GM12878 (cell line): ENCODE data around the gene CASP3. TPM values are rescaled to one million over a fixed set of nuclear protein-coding genes. Genes with fewer than 3 reads are reported as not detected.

Experiments
- BHLHE40 ChIP-seq, 2 experiments: fragments of 450-650 bp in 1 of 2; IDR thresholded peaks; 2 replicates each; pipeline ENCODE4 v1.6.1; 2011 to 2017; ENCODE audit warnings: low read depth in 2 of 2, borderline replicate concordance in 1 of 2, improper control_type of control experiment in 1 of 2, low read length in 1 of 2, mild to moderate bottlenecking in 1 of 2
- E2F4 ChIP-seq: IDR thresholded peaks from 2 replicates; pipeline ENCODE4 v1.6.1; 2012; ENCODE audit warnings: low read depth, low read length, improper control_type of control experiment
- E2F8 ChIP-seq: fragments of 450-650 bp; IDR thresholded peaks from 2 replicates; pipeline ENCODE4 v1.6.1; 2018; ENCODE audit warnings: mild to moderate bottlenecking, low read depth, moderate library complexity; ENCODE audit not compliant: partially characterized antibody
- EED ChIP-seq: sonication (generic); IDR thresholded peaks from 2 replicates; pipeline ENCODE4 v1.6.1; 2016; ENCODE audit warnings: antibody characterized with exemption, low read depth
- IKZF1 ChIP-seq: fragments of 450-650 bp; conservative IDR thresholded peaks from 2 replicates; pipeline ENCODE4 v1.6.1; 2017; ENCODE audit warnings: antibody characterized with exemption, mild to moderate bottlenecking
- KLF5 ChIP-seq: fragments of 450-650 bp; IDR thresholded peaks from 2 replicates; pipeline ENCODE4 v1.6.1; 2014; ENCODE audit warnings: mild to moderate bottlenecking; ENCODE audit not compliant: partially characterized antibody
- MAX ChIP-seq: IDR thresholded peaks from 2 replicates; pipeline ENCODE4 v1.6.1; 2012; ENCODE audit warnings: low read depth, low read length, improper control_type of control experiment
- MEF2A ChIP-seq: IDR thresholded peaks from 2 replicates; pipeline ENCODE4 v1.6.1; 2011; ENCODE audit warnings: low read depth, mild to moderate bottlenecking, low read length, moderate library complexity; ENCODE audit not compliant: insufficient read depth
- NFYA ChIP-seq: IDR thresholded peaks from 2 replicates; pipeline ENCODE4 v1.6.1; 2011; ENCODE audit warnings: low read depth, mild to moderate bottlenecking, low read length, improper control_type of control experiment, borderline replicate concordance
- PAX8 ChIP-seq: fragments of 450-650 bp; IDR thresholded peaks from 2 replicates; pipeline ENCODE4 v1.6.1; 2017; ENCODE audit warnings: mild to moderate bottlenecking, moderate library complexity
- SIX5 ChIP-seq: IDR thresholded peaks from 2 replicates; pipeline ENCODE4 v1.6.1; 2011; ENCODE audit warnings: mild to moderate bottlenecking, low read depth, low read length, moderate library complexity; ENCODE audit not compliant: severe bottlenecking
- SMAD5 ChIP-seq: IDR thresholded peaks from 2 replicates; pipeline ENCODE4 v1.6.1; 2016; ENCODE audit warnings: antibody characterized with exemption, low read depth
- ZNF384 ChIP-seq: IDR thresholded peaks from 2 replicates; pipeline ENCODE4 v1.6.1; 2012; ENCODE audit warnings: low read depth, mild to moderate bottlenecking, low read length, improper control_type of control experiment, borderline replicate concordance
- ZNF622 ChIP-seq: fragments of 450-650 bp; IDR thresholded peaks from 2 replicates; pipeline ENCODE4 v1.6.1; 2017; ENCODE audit warnings: mild to moderate bottlenecking, inconsistent platforms
- ZNF687 ChIP-seq: fragments of 450-650 bp; IDR thresholded peaks from 2 replicates; pipeline ENCODE4 v1.6.1; 2017; ENCODE audit warnings: mild to moderate bottlenecking, moderate library complexity
- polyA plus RNA-seq, 11 experiments: library from polyadenylated mRNA; depleted of rRNA in 4 of 11; unstranded in 6 of 11; stranded (reverse) in 5 of 11; fragments of >200 nt; fragmentation: Nextera tagmentation in 4 of 11; fragmentation: Illumina TruSeq in 1 of 11; extraction: Ambion mirVana in 4 of 11; extraction: Trizol in 1 of 11; gene quantifications; 1 replicate in 1 of 11; 2 replicates in 10 of 11; pipeline versions ENCODE4 v1.2.1 to v1.2.3, GENCODE V29; 2011 to 2016; ENCODE audit warnings: inconsistent platforms in 2 of 11, missing spikeins in 2 of 11, low read depth in 1 of 11
- total RNA-seq, 4 experiments: library from RNA; depleted of rRNA in 3 of 4; stranded (reverse); fragments of >200 nt in 3 of 4; fragmentation: Illumina TruSeq in 1 of 4; extraction: Trizol in 1 of 4; gene quantifications; 2 replicates each; pipeline versions ENCODE4 v1.2.1 to v1.2.3, GENCODE V29; 2013 to 2021
- TF ChIP-seq, protein P1 (sequence below): IDR thresholded peaks from 2 replicates; pipeline ENCODE4 v1.6.1; 2011; ENCODE audit warnings: borderline replicate concordance, low read depth, mild to moderate bottlenecking, moderate library complexity, low read length; ENCODE audit not compliant: insufficient read depth, poor library complexity, severe bottlenecking
- TF ChIP-seq, protein P2 (sequence below): fragments of 450-650 bp; IDR thresholded peaks from 2 replicates; pipeline ENCODE4 v1.6.1; 2016; ENCODE audit warnings: mild to moderate bottlenecking

The CASP3 gene
- total and polyA plus RNA-seq, 10 of the 15 experiments (the other 5 are each of a cell fraction or from before 2014, with no cell fraction given), result 50.0 to 194 (median 74.4) TPM

DNA sequence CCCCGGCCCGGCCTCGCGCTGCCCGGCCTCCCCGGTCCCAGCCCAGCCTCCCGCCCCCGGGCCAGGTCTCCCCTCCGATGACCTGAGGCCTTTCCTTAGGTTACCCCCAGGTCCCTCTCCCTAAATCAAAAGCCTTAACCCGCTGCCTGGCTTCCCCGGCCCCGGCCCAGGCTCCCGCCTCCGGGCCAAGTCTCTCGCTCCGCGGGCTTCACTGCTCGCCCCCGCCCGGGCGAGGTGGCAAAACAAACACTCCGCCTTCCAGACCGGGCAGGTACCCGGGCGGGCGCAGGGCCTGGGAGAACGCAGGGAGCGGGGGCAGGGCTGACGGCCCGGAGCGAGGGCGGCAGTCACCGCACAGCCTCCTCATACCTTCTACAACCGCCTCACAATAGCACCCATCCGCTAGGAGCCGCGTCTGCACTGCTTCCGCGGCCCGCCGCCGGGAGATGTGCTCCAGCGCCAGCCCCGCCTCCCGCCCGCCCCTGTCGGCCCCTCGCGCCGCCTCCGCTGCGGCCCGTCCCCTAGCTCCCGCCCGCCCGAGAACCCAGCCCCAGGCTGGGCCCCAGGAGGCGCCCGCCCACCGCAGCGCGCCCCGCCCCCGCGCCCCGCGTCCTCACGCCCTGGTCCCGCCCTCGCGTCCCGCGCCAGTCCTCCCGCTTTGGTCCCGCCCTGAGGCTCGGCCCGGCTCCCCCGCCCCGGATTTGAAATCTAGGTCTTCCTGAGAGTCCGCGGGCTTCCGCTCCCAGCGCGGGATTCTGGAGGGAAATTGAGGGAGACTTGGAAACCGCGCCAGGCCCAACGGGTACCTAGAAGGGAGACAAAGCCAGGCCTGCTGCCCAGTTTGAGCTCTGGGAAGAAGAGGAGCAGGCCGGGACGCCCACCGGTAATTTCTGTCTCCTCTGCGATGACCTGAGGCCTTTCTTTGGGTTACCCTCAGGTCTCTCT lies at the start of gene CASP3, which contains the start of gene PRIMPOL (continued):
- TF ChIP-seq E2F4, result peak; percentile 73
- no peak for TF ChIP-seq KLF5
- TF ChIP-seq ZNF687, result peak; percentile 33; the same call in 1 of the 2 replicates
- peak in 1 of 2 experiments; percentile 22; a peak in 1 of 4 replicates for TF ChIP-seq BHLHE40 (IDR thresholded peaks at IDR 0.05; ENCODE audit: borderline replicate concordance in 1 of 2, low read depth in 2 of 2, low read length in 1 of 2)
- no peak for TF ChIP-seq ZNF384
- TF ChIP-seq IKZF1, result peak; percentile 80
- no peak for TF ChIP-seq MEF2A
- no peak for TF ChIP-seq NFYA
- peak; percentile 76; the same call in 1 of the 2 replicates for TF ChIP-seq EED
- TF ChIP-seq, protein P1, sequence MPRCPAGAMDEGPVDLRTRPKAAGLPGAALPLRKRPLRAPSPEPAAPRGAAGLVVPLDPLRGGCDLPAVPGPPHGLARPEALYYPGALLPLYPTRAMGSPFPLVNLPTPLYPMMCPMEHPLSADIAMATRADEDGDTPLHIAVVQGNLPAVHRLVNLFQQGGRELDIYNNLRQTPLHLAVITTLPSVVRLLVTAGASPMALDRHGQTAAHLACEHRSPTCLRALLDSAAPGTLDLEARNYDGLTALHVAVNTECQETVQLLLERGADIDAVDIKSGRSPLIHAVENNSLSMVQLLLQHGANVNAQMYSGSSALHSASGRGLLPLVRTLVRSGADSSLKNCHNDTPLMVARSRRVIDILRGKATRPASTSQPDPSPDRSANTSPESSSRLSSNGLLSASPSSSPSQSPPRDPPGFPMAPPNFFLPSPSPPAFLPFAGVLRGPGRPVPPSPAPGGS, result peak; percentile 7
- TF ChIP-seq ZNF622, result no peak
- peak; percentile 32; the same call in 1 of the 2 replicates for TF ChIP-seq MAX
- TF ChIP-seq PAX8, result no peak
- TF ChIP-seq SIX5, result no peak
- TF ChIP-seq, protein P2, sequence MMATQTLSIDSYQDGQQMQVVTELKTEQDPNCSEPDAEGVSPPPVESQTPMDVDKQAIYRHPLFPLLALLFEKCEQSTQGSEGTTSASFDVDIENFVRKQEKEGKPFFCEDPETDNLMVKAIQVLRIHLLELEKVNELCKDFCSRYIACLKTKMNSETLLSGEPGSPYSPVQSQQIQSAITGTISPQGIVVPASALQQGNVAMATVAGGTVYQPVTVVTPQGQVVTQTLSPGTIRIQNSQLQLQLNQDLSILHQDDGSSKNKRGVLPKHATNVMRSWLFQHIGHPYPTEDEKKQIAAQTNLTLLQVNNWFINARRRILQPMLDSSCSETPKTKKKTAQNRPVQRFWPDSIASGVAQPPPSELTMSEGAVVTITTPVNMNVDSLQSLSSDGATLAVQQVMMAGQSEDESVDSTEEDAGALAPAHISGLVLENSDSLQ, result no peak
- peak; percentile 84; the same call in 1 of the 2 replicates for TF ChIP-seq SMAD5
- peak; percentile 67 for TF ChIP-seq E2F8
